ENCODE measurements around the gene DBF4B. TPM values are rescaled to one million over a fixed set of nuclear protein-coding genes. Genes with fewer than 3 reads are reported as not detected.

DBF4B gene
- polyA plus RNA-seq, 1 of the 3 experiments (the other 2 are of a cell fraction): 8.3 TPM

- under 1% methylated on average over 28 of the region's 51 CpGs for WGBS (ENCODE audit: low lambda C conversion rate)
- Histone ChIP-seq H3K79me2 (ENCODE audit: insufficient read depth) (peaks cover 37% of the 10 kb centered on the region), H2AFZ (ENCODE audit: low read depth) (peak within 1 kb of the TSS; percentile 94), H4K20me1 (ENCODE audit: insufficient read depth) (no peaks in the 10 kb centered on the region), H3F3A (replicated peaks; ENCODE audit: insufficient read depth) (peaks cover 7% of the 10 kb centered on the region), H3K4me2 (peak within 1 kb of the TSS; percentile 92), H3K27ac (ENCODE audit: low read depth in 2 of 2, low read length in 1 of 2) (peak within 1 kb of the TSS; percentile 78 to 87), H3K4me1 (ENCODE audit: control insufficient read depth in 1 of 2, insufficient read depth in 2 of 2, low read depth in 1 of 2, low read length in 1 of 2) (peaks cover 0 to 7% of the 10 kb centered on the region in 2 experiments; a peak in 1 of 4 replicates), H3K27me3 (ENCODE audit: insufficient read depth) (no peaks in the 10 kb centered on the region), H3K36me3 (replicated peaks in 1 of 2; ENCODE audit: control insufficient read depth in 1 of 2, insufficient read depth in 2 of 2, low read length in 1 of 2) (peaks cover 0 to 4% of the 10 kb centered on the region in 2 experiments), H3K4me3 (ENCODE audit: low read depth in 2 of 2, low read length in 1 of 2) (peak within 1 kb of the TSS; percentile 78 to 84), H3K9ac (peak within 1 kb of the TSS; percentile 85), H3K9me3 (no peaks in the 10 kb centered on the region), H3K9me2 (no peaks in the 10 kb centered on the region)
- peak; percentile 96 for DNase-seq
- ChIA-PET POLR2A (interaction anchor here (0.6 kb wide), 1 partner anchor 503 kb away, joined by 3 read pairs; the partner anchor contains the start of gene TMUB2), CTCF (no interaction called here)
- peak; percentile 14; the same call in 1 of the 2 replicates for TF ChIP-seq TCF12 (IDR thresholded peaks at IDR 0.05)
- TF ChIP-seq CHD2 (IDR thresholded peaks at IDR 0.05; ENCODE audit: low read length, partially characterized antibody): peak; percentile 45
- TF ChIP-seq CTCF (IDR thresholded peaks at IDR 0.05): no peak
- TF ChIP-seq REST (IDR thresholded peaks at IDR 0.05; ENCODE audit: low read depth, low read length): peak; percentile 26; the same call in 1 of the 2 replicates
- peak; percentile 94 for TF ChIP-seq POLR2AphosphoS5 (IDR thresholded peaks at IDR 0.05; ENCODE audit: low read depth, low read length)
- TF ChIP-seq TAF1 (IDR thresholded peaks at IDR 0.05; ENCODE audit: borderline replicate concordance, low read depth, low read length): peak; percentile 96
- no peak for TF ChIP-seq MEF2A (IDR thresholded peaks at IDR 0.05; ENCODE audit: borderline replicate concordance, low read depth)
- TF ChIP-seq, protein P1, sequence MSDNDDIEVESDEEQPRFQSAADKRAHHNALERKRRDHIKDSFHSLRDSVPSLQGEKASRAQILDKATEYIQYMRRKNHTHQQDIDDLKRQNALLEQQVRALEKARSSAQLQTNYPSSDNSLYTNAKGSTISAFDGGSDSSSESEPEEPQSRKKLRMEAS (IDR thresholded peaks at IDR 0.05; ENCODE audit: low read depth): peak; percentile 91
- TF ChIP-seq FOSL2 (IDR thresholded peaks at IDR 0.05; ENCODE audit: borderline replicate concordance, low read depth): no peak
- TF ChIP-seq YY1 (IDR thresholded peaks at IDR 0.05; ENCODE audit: low read depth): peak; percentile 99
- no peak for TF ChIP-seq ELF1 (IDR thresholded peaks at IDR 0.05)
- TF ChIP-seq FOXM1 (IDR thresholded peaks at IDR 0.05; ENCODE audit: low read depth): no peak
- peak; percentile 58 for TF ChIP-seq MXI1 (IDR thresholded peaks at IDR 0.05; ENCODE audit: low read depth, low read length)
- TF ChIP-seq SIN3A (IDR thresholded peaks at IDR 0.05; ENCODE audit: borderline replicate concordance, low read depth, low read length): 0 out of 2 replicates have a peak, but pooled peaks have one; percentile 34
- TF ChIP-seq USF1 (IDR thresholded peaks at IDR 0.05; ENCODE audit: borderline replicate concordance, low read depth): peak; percentile 47; the same call in 1 of the 2 replicates
- TF ChIP-seq NRF1 (IDR thresholded peaks at IDR 0.05; ENCODE audit: low read depth, low read length): peak; percentile 81
- no peak for TF ChIP-seq RXRA (IDR thresholded peaks at IDR 0.05; ENCODE audit: borderline replicate concordance, low read depth)
These were observed 18.8 kb upstream of the DBF4B start, which contains the start of gene CCDC43 for GRCh38 chr17:44689477-44690217. Gene CCDC43 (minus strand): TSS chr17:44689776. CDS start chr17:44689753, 23 bp downstream.
